GM23248 (cell line): ENCODE data around the gene LRIG1. TPM values are rescaled to one million over a fixed set of nuclear protein-coding genes. Genes with fewer than 3 reads are reported as not detected.

Experiments
- DNase-seq: peaks from one replicate; pipeline ENCODE4 v3.0.0-alpha.2; 2015
- H2AFZ ChIP-seq: fragments of 200-600 bp; sonication (generic); 2 replicates; pipeline ENCODE4 v1.6.1; 2016; ENCODE audit warnings: antibody characterized with exemption
- H3F3A ChIP-seq: fragments of 200-600 bp; sonication (generic); 2 replicates; pipeline ENCODE4 v1.6.1; 2016; ENCODE audit warnings: mild to moderate bottlenecking, antibody characterized with exemption, mixed run types; ENCODE audit not compliant: insufficient read depth
- H3K27ac ChIP-seq: fragments of 200-600 bp; sonication (generic); 2 replicates; pipeline ENCODE4 v1.5.1; 2016; ENCODE audit warnings: mild to moderate bottlenecking
- H3K27me3 ChIP-seq: fragments of 200-600 bp; sonication (generic); replicated peaks from 2 replicates; pipeline ENCODE4 v1.6.1; 2016; ENCODE audit warnings: mild to moderate bottlenecking; ENCODE audit not compliant: insufficient read depth
- H3K36me3 ChIP-seq: fragments of 200-600 bp; sonication (generic); 2 replicates; pipeline ENCODE4 v1.6.1; 2016; ENCODE audit warnings: low read depth, mild to moderate bottlenecking
- H3K4me1 ChIP-seq: fragments of 200-600 bp; sonication (generic); 2 replicates; pipeline ENCODE4 v1.6.1; 2016; ENCODE audit warnings: mild to moderate bottlenecking; ENCODE audit not compliant: insufficient read depth
- H3K4me2 ChIP-seq: fragments of 200-600 bp; sonication (generic); one replicate; pipeline ENCODE4 v1.6.1; 2016; ENCODE audit warnings: mild to moderate bottlenecking; ENCODE audit not compliant: unreplicated experiment
- H3K4me3 ChIP-seq: fragments of 200-600 bp; sonication (generic); 2 replicates; pipeline ENCODE4 v1.5.1; 2016; ENCODE audit warnings: mild to moderate bottlenecking
- H3K79me2 ChIP-seq: fragments of 200-600 bp; sonication (generic); 2 replicates; pipeline ENCODE4 v1.6.1; 2016; ENCODE audit warnings: mild to moderate bottlenecking; ENCODE audit not compliant: insufficient read depth
- H3K9ac ChIP-seq: fragments of 200-600 bp; sonication (generic); 2 replicates; pipeline ENCODE4 v1.6.1; 2016; ENCODE audit warnings: mild to moderate bottlenecking
- H3K9me2 ChIP-seq: fragments of 200-600 bp; sonication (generic); 2 replicates; pipeline ENCODE4 v1.6.1; 2016; ENCODE audit warnings: mixed run types, mild to moderate bottlenecking, moderate library complexity; ENCODE audit not compliant: insufficient read depth
- H3K9me3 ChIP-seq: fragments of 200-600 bp; sonication (generic); one replicate; pipeline ENCODE4 v1.6.1; 2017; ENCODE audit warnings: low read depth
- H4K20me1 ChIP-seq: fragments of 200-600 bp; sonication (generic); 2 replicates; pipeline ENCODE4 v1.6.0; 2016; ENCODE audit not compliant: insufficient read depth
- EZH2 ChIP-seq: fragments of 200-600 bp; sonication (generic); IDR thresholded peaks from 2 replicates; pipeline ENCODE4 v1.6.1; 2018; ENCODE audit warnings: antibody characterized with exemption, mild to moderate bottlenecking; ENCODE audit not compliant: insufficient read depth, poor library complexity, severe bottlenecking
- EZH2phosphoT487 ChIP-seq: fragments of 200-600 bp; sonication (generic); IDR thresholded peaks from 2 replicates; pipeline ENCODE4 v1.6.1; 2018; ENCODE audit warnings: antibody characterized with exemption, moderate library complexity, mild to moderate bottlenecking, low read depth; ENCODE audit not compliant: insufficient read depth
- WGBS, 2 experiments: methylation state at CpG; one replicate each; pipeline ENCODE4 v1.1.6; 2015 to 2017; ENCODE audit warnings: low lambda C conversion rate in 2 of 2, low coverage in 1 of 2; ENCODE audit errors: missing lambda C conversion rate in 2 of 2; 5-methylcytosine and 5-hydroxymethylcytosine counted together
- in situ Hi-C: fragments of 300-500 bp; cut with MboI; formaldehyde crosslinking; loops from 2 replicates; pipeline ENCODE4 v1.15.0; 2020
- polyA plus RNA-seq: library from polyadenylated mRNA; unstranded; fragments of >200 nt; fragmentation: Nextera tagmentation; extraction: Ambion mirVana; gene quantifications from 2 replicates; pipeline ENCODE4 v1.2.1, GENCODE V29; 2016
- total RNA-seq: library from RNA; depleted of rRNA; stranded (reverse); fragments of >200 nt; shearing (Covaris generic); gene quantifications from 2 replicates; pipeline ENCODE4 v1.2.3, GENCODE V29; 2014

LRIG1 gene
- total and polyA plus RNA-seq, 2 experiments from 2014 or later: 3.1 to 6.5 TPM

- H3K4me3 ChIP-seq: no peak overlapping the region
- H3K9me3 ChIP-seq: no peaks in the 10 kb centered on the region
- H3K79me2 ChIP-seq: peaks cover 24% of the 10 kb centered on the region; the same call in 1 of the 2 replicates
- no peak overlapping the region for H3K4me2 ChIP-seq
- no peaks in the 10 kb centered on the region for H3K27me3 ChIP-seq
- H3K9me2 ChIP-seq: no peaks in the 10 kb centered on the region
- DNase-seq: no peak
- no peak for TF ChIP-seq EZH2phosphoT487
- TF ChIP-seq EZH2: no peak
- H3F3A ChIP-seq: peaks cover 24% of the 10 kb centered on the region
- no peaks in the 10 kb centered on the region for H3K36me3 ChIP-seq
- H3K4me1 ChIP-seq: peaks cover 28% of the 10 kb centered on the region
- no peaks in the 10 kb centered on the region for H4K20me1 ChIP-seq
- H3K9ac ChIP-seq: no peak overlapping the region
- no peak overlapping the region for H3K27ac ChIP-seq
- 82 to 88% methylated on average over 4 of the region's 4 CpGs for WGBS, 2 experiments
- H2AFZ ChIP-seq: no peak overlapping the region
- in situ Hi-C loops: no loop called here
Observed at GRCh38 chr3:66488492-66488891, 12.3 kb downstream of the LRIG1 start.

DNA sequence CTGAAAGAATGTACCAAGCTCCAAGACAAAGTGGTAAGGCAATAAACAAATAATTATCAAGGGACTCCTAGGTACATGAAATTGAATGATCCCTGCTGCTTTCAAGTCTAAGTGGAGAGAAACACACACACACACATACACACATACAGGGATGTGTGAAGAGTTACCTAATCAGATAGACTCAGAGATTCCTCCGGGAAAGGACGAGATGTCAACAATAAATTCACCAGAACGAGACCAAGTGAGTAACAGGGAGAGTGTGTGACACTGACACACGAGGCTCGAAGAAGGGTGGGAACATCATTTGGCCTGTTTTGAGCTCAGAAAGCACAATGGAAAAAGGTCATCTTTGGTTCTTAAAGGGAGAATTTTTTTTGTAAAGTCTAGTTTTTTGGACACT, 13.4 kb downstream of the LRIG1 start:
- H3K36me3 ChIP-seq: no peaks in the 10 kb centered on the region
- H3K9me3 ChIP-seq: no peaks in the 10 kb centered on the region
- H3K27ac ChIP-seq: peak overlapping the region; percentile 68; the same call in 1 of the 2 replicates
- H3K9ac ChIP-seq: 0 out of 2 replicates have a peak overlapping the region, but pooled peaks have one; percentile 1
- TF ChIP-seq EZH2 (no peak), EZH2phosphoT487 (no peak)
- peak; percentile 71 for DNase-seq
- H3K79me2 ChIP-seq: peaks cover 30% of the 10 kb centered on the region; the same call in 1 of the 2 replicates
- 19 to 20% methylated on average over 5 of the region's 5 CpGs for WGBS, 2 experiments
- H3F3A ChIP-seq: peaks cover 24% of the 10 kb centered on the region
- in situ Hi-C loops: no loop called here
- peak overlapping the region; percentile 40; the same call in 1 of the 2 replicates for H3K4me3 ChIP-seq
- peak overlapping the region; percentile 3; the same call in 1 of the 2 replicates for H2AFZ ChIP-seq
- no peaks in the 10 kb centered on the region for H3K27me3 ChIP-seq
- peak overlapping the region; percentile 68 for H3K4me2 ChIP-seq
- H3K9me2 ChIP-seq: no peaks in the 10 kb centered on the region
- H4K20me1 ChIP-seq: no peaks in the 10 kb centered on the region
- peaks cover 36% of the 10 kb centered on the region for H3K4me1 ChIP-seq

- H3K4me1 ChIP-seq: peaks cover 37% of the 10 kb centered on the region
- no peaks in the 10 kb centered on the region for H3K9me2 ChIP-seq
- no peak overlapping the region for H2AFZ ChIP-seq
- no peaks in the 10 kb centered on the region for H3K36me3 ChIP-seq
- H3F3A ChIP-seq: peaks cover 24% of the 10 kb centered on the region
- peaks cover 33% of the 10 kb centered on the region; the same call in 1 of the 2 replicates for H3K79me2 ChIP-seq
- peak overlapping the region; percentile 68 for H3K27ac ChIP-seq
- peak overlapping the region; percentile 40 for H3K4me3 ChIP-seq
- H3K27me3 ChIP-seq: no peaks in the 10 kb centered on the region
- WGBS, 2 experiments: 4 to 6% methylated on average over 5 of the region's 5 CpGs
- peak; percentile 88 for DNase-seq
- peak overlapping the region; percentile 68 for H3K4me2 ChIP-seq
- no peak for TF ChIP-seq EZH2phosphoT487
- TF ChIP-seq EZH2: no peak
- H4K20me1 ChIP-seq: no peaks in the 10 kb centered on the region
- in situ Hi-C loops: no loop called here
- H3K9ac ChIP-seq: peak overlapping the region; percentile 40
- no peaks in the 10 kb centered on the region for H3K9me3 ChIP-seq
Observed at GRCh38 chr3:66486646-66487045, 14.2 kb downstream of the LRIG1 start.

GRCh38 chr3:66486202-66486601, 14.6 kb downstream of the LRIG1 start:
- no peaks in the 10 kb centered on the region for H3K9me2 ChIP-seq
- H3K4me1 ChIP-seq: peaks cover 37% of the 10 kb centered on the region
- H3F3A ChIP-seq: peaks cover 24% of the 10 kb centered on the region
- H2AFZ ChIP-seq: no peak overlapping the region
- peak overlapping the region; percentile 68 for H3K4me2 ChIP-seq
- H3K27me3 ChIP-seq: no peaks in the 10 kb centered on the region
- H4K20me1 ChIP-seq: no peaks in the 10 kb centered on the region
- no peak for DNase-seq
- no peaks in the 10 kb centered on the region for H3K36me3 ChIP-seq
- peak overlapping the region; percentile 68 for H3K27ac ChIP-seq
- peak overlapping the region; percentile 40; the same call in 1 of the 2 replicates for H3K4me3 ChIP-seq
- 32 to 41% methylated on average over 6 of the region's 6 CpGs for WGBS, 2 experiments
- H3K9me3 ChIP-seq: no peaks in the 10 kb centered on the region
- peaks cover 37% of the 10 kb centered on the region; the same call in 1 of the 2 replicates for H3K79me2 ChIP-seq
- H3K9ac ChIP-seq: peak overlapping the region; percentile 40
- in situ Hi-C loops: no loop called here
- TF ChIP-seq EZH2 (no peak), EZH2phosphoT487 (no peak)
